HG03457 (cell line): ENCODE results near the gene SLC25A33.
"Not testable (repeated sequence)": the region's sequence is repeated elsewhere in the genome, so short reads cannot be mapped to it uniquely, and the experiment has no call there.

Experiments
- ATAC-seq: cut with Tn5 transposase; IDR thresholded peaks from one replicate; pipeline ENCODE4 v1.9.1; 2021; ENCODE audit warnings: moderate number of reproducible peaks; ENCODE audit not compliant: unreplicated experiment

SLC25A33 gene, protein sequence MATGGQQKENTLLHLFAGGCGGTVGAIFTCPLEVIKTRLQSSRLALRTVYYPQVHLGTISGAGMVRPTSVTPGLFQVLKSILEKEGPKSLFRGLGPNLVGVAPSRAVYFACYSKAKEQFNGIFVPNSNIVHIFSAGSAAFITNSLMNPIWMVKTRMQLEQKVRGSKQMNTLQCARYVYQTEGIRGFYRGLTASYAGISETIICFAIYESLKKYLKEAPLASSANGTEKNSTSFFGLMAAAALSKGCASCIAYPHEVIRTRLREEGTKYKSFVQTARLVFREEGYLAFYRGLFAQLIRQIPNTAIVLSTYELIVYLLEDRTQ

DNA sequence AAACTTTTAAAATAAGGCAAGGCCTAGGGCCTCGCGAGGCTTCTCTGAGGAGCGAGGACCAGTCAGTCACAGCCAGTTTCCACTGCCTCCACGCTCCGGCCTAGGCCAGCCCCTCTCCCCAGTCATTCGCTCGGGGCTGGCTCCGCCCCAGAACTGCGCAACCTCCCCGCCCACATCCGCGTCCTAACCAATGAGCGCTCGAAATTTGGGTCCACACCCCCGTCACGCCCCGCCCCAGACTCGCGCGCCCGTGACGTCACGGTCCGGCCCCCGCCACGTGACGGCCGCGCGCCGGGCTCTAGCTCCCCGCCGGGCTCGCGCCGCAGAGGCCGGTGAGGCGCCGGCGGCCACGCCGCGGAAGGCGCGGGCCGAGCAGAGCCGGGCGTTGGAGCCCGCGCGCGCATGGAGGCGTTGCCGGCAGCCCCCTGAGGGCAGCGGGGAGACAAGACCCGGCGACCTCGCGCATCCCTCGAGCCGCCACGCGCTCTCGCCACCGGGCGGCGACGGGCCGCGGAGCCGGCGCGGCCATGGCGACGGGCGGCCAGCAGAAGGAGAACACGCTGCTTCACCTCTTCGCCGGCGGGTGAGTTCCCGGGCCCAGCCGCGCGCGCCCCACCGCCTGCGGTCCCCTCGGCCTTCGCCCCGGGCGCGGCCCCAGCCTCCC, at the start of gene SLC25A33:
Gene SLC25A33, plus strand, starts transcription at position 301 of the 664 bp plus-strand sequence. Its CDS starts 227 bp downstream, at position 528.
- peak; percentile 88 for ATAC-seq

DNA sequence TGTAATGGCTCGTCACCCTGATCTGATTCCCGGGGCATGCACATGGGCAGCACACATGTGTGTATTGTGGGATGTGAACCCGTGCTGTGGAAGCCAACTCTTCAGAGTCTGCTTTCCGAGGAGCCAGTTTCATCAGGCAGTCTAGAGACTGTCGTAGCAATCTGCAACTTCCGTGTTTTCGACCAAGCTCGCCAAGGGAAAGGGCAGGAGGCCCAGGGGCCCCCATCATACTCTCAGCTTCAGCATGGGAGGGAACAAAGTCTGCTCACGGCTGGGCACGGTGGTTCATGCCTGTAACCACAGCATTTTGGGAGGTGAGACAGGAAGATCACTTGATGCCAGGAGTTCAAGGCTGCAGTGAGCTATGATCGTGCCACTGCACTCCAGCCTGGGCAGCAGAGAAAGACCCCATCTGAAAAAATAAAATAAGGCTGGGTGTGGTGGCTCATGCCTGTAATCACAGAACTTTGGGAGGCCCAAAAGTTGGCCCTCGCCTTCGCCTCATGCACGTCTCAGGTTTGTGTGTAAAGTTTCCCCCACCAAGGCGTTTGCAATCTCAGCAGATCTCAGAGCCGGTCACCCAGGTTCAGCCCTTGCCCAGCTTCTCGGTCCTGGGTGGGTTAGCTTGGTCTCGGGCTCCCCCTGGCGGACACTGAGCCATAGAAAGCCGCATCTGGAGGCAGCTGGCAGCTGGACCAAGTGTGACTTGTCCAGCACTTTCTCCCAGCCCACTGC, 48.5 kb upstream of the SLC25A33 start:
- no peak for ATAC-seq

DNA sequence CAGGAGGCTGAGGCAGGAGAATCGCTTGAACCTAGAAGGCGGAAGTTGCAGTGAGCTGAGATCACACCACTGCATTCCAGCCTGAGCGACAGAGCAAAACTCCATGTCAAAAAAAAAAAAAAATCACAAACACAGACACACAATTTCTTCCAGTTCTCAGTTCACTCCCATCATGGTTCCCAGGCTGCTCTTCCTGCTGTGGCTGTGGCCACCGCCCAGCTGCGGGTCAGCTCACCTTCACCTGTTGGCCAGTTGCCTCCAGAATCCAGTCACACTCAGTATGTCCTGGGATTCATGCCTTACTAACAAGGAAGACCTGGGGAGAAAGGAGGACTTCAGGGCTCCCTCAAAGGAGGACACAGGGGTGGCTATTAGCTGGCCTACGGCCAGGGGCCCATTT, 45.9 kb upstream of the SLC25A33 start:
- no peak for ATAC-seq

- ATAC-seq = no peak
Measured at GRCh38 chr1:9494936-9495758, 44.1 kb upstream of the SLC25A33 start.

- no peak for ATAC-seq
Measured at GRCh38 chr1:9495854-9496374, 43.4 kb upstream of the SLC25A33 start.

DNA sequence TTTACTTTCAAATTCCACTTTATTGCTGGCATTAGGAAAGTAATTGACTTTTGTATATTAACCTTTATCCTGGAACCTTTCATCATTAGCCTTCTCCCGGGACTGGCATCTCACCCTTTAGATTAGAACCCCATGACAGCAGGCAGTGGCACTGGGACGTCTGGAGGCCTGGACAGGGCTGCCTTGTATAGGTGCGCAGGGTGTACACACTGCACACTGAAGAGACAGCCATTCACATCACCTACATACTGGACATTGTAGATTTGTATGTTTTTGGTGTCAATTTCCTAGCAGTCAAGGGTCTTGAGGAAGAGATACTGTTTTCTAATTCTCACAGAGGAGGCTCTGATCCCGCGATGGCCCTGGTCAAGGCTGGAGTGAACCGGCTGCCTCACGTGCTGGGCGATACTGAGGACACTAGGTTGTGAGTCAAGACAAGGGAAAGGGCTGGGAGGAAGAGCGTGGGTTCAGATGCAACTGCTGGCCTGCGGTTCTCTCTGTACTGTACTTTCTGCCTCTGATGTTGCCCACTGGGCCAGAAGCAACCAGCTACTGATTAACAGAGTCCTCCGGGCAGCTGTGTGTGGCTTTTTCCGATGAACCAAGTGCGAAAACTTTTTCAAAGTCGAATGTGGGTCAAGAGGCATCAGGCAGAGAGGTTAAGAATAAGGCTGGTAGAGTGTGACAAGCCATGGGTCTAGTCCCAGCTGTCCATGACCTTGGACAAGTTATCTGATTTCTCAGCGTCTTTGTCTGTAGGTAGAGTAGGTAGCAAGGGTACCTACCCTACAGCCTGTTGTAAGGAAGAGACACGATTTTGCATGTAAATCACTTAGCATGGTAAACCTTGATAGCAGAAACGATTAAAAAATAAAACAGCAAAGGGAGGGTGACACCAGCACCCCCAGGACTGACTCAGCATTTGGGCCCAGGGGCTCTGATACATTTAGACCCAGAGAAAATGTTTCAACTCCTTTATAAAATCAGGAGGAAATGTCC, 38.2 kb upstream of the SLC25A33 start:
- ATAC-seq = no peak

GRCh38 chr1:9503001-9503675, 36.1 kb upstream of the SLC25A33 start:
- no peak for ATAC-seq

GRCh38 chr1:9505143-9505542, 34.1 kb upstream of the SLC25A33 start:
- no peak for ATAC-seq

DNA sequence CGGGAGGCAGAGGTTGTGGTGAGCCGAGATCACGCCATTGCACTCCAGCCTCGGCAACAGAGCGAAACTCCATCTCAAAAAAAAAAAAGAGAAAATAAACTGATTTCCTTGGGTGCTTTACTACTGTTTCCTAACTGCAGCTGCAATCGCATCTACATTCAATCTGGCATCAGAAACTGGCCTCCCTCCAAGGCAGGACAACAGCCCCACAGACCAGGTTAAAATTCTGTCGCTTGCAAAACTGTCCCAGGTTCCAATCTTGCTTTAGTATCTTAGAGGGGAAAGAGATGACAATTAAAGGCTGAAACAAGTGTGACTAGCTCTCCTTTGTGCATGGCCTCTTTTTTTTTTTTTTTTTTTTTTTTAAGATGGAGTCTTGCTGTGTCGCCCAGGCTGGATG, 32.4 kb upstream of the SLC25A33 start:
- ATAC-seq = no peak

GRCh38 chr1:9510130-9510529, 29.1 kb upstream of the SLC25A33 start:
- no peak for ATAC-seq

- not testable (repeated sequence) for ATAC-seq
Measured at GRCh38 chr1:9515550-9515949, 23.7 kb upstream of the SLC25A33 start.

- no peak for ATAC-seq
Measured at GRCh38 chr1:9518454-9518998, 20.7 kb upstream of the SLC25A33 start.

GRCh38 chr1:9520411-9520810, 18.9 kb upstream of the SLC25A33 start:
- no peak for ATAC-seq

- no peak for ATAC-seq
Measured at GRCh38 chr1:9529190-9529589, 10.1 kb upstream of the SLC25A33 start.

- no peak for ATAC-seq
Measured at GRCh38 chr1:9530320-9530719, 8.9 kb upstream of the SLC25A33 start.

DNA sequence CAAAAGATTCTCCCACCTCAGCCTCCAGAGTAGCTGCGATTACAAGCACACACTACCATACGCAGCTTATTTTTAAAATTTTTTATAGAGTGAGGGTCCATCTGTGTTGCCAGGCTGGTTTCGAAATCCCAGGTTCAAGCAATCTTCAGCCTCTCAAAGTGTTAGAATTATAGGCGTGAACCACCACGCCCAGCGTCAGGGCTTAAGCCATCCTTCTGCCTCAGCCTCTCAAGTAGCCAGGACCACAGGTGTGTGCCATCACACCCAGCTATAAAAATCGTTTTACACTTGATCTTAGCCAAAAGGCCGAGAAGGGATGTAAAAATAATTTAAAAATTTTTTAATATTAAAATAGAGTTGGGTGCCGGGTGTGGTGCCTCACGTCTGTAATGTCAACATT, 4.3 kb upstream of the SLC25A33 start:
- ATAC-seq = no peak

DNA sequence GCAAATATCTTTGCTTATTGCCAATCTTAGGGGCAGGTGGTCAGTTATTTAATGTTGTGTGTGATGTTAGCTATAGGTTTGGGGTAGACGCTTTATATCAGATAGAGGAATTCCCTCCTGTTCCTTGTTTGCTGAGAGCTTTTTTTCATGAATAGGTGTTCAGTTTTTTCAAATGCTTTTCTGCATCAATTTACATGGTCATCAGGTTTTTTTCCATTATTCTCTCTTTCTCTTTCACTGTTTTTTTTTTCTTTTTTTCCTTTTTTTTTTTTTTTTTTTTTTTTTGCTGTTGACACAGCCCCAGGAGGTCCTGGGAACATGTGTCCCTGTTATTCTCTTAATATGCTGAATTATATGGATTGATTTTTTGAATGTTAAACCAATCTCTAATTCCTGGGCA, 3.0 kb upstream of the SLC25A33 start:
- ATAC-seq = no peak

- ATAC-seq = no peak
Measured at GRCh38 chr1:9537863-9538668, 1.2 kb upstream of the SLC25A33 start.
